Putamen (tissue), 1 donor: ENCODE data around the gene ZBTB3.
"Not testable (repeated sequence)": the region's sequence is repeated elsewhere in the genome, so short reads cannot be mapped to it uniquely, and the experiment has no call there.

Experiments used
- DNase-seq: peaks from one replicate; pipeline ENCODE4 v3.0.0-alpha.2; 2016; ENCODE audit warnings: low spot score

Gene ZBTB3

DNA sequence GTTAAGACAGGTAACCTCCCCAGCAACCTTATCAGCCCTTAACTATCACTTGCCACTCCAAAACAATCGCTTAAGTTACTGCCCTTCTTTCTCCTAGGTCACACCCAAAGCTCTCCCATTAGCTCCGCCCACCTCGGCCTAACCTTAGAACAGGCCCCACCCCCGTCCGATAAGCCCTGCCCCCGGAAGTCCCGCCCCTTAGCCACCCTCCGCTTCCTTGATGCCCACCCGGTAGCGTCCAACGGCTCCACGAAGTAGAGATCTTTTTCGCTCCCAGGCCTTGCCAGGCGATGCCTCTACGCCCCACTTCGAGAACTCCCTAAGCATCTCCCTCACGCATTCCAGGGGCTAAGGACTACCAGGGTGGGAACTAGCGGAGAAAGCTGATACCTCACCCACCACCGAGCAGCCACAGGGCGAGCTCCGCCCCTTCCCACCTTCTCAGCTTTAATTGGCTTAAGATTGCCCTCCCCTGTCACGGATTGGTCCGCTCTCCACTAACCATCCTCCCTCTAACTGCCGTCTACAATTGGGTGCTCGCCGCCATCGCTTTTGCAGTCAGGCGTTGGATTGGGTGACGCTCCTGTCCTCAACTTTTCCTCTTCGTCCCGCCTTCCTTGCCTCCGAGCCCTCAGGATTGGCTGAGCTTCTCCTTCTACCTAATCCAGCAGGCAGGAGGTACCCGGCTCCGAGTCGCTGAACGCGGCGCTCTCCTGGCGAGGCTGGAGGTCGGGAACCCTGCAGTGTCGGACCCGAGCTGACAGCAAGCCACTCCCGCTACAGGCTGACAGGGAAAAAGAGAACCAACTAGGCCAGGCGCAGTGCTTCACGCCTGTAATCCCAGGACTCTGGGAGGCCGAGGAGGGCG is at the start of gene ZBTB3:
Gene ZBTB3 (minus strand): TSS at position 425 of the 868 bp plus-strand sequence. CDS start 496 bp downstream, outside the sequence.
- peak; percentile 99 for DNase-seq

DNA sequence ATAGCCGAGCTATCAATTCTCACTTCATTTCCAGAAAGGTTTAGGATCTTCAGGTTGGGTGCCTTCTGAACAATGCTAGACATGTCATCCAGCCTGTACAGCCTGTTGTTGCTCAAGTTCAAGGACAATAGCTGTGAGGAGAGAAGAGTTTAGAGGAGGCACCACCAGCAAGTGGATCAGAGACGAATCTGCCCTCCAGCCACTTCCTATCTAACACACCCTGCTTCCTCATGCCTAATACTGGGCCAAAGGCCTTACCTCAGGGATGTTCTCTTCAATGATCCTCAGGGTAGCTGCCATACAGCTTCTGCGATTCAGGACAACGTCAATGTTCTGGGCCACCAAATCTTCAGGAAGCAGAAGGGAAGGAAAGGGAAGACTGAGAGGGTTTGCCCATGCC is 47.1 kb upstream of the ZBTB3 start:
- no peak for DNase-seq

DNA sequence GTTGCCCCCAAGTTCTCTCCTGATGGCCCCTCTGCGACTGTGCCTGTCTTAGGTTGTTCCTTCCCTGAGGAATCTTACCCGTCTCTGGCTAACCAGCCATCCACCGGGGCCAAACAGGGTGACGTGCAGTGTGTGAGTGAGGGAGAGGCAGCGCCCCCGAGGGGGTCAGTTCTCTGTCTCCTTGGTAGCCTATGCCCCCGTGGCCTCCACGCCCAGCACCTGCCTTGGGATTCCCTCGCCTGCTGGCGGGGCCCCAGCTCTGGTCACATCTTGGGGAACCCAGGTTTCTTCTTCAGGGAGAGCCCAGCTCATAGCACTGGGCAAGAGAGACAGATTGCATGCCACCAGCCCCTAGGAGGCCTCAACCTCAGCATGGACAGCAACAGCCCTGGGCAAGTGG is 45.5 kb upstream of the ZBTB3 start:
- DNase-seq: no peak

DNA sequence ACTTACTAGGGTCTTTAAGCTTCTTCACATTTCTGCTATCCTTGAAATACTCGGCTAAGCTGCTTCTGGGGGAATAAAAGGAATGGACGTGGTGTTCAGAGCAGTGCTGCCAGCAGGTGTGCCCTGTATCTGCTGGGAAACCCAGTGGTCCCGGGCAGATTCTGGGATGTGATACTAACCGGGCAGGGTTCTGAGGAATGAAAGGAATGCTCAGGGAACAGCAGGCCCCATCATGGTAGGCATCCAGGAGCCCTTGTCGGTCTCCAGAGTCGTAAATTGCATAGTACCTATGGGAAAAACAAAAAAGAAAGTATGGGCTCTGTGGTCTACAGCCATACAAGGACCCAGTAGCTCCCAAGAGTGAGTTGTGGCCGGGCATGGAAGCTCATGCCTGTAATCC is 42.3 kb upstream of the ZBTB3 start:
- no peak for DNase-seq

DNA sequence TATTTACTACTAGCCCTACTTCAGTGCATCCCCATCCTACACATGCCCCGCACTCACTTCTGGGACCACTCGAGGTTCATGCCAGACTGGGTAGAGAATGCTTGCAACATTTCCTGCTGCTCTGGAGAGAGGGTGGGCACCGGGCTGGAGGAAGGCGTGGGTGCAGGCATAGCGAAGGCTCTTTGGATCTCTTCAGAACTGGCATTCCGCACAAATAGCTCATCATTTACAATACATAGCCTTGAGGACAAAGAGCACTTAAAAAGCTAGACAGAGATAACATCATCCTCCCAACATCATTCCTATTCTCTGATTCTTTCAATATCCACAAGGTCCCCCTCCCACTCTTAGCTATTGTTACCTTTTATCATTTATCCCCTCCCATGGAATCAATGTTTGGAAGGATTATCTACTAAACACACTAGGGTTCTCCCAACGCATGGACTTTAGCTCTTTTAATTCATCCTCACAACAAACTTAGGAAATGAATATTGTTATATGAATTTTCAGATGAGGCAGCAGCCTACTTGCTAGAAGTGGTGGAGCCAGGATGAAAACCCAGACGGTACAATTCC is 40.3 kb upstream of the ZBTB3 start:
- no peak for DNase-seq

DNA sequence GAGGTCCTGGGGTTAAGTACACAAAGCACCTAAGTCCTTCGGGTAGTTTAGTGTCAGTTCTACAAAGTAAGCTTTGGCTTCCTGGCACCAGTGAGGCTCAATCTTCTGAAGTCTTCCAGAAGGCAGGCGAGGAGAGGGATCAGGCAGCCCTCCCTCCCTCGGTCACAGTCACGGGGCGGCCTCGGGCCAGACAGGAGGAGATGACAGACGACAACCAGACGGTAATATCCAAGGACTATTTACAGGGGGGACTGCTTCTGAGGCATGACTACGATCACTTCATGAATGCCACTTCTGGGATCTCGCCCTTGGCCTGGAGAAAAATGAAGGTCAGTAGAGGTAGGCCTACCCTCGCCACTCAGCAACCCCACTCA is 38.2 kb upstream of the ZBTB3 start:
- no peak for DNase-seq

DNA sequence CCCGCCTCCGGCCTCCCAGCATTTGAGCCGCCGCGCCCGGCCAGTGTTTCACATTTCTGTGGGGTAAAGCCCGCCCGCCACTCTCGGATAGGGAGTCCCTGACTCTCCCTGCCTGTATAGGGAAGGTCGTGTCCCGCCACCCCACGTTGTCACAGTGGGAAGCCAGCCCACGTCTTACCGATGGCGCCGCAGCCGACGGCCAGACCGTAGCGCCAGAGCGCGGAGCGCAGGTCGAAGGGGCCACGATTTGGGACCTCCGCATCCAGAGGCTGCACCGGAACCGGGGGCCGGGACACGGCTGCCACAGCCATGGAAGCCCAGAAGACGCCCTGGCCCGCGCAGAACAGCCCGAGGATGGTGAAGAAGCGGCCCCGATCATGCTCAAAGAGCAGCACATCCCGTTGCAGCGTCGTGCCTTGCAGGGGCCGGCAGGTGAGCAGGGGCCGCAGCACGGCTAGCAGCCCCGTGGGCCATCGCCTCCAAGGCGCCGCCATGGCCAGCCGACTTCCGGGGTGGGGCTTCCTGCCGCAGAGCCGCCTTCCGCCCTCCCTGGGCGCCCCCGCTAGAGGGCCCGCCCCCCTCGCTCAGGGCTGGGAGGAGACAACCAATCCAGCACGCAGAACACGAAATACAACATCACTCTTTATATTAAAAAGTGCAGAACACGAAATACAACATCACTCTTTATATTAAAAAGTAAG is 37.7 kb upstream of the ZBTB3 start, which contains the start of gene TMEM223:
Gene TMEM223 (minus strand): TSS at position 506 of the 701 bp plus-strand sequence. CDS start 12 bp downstream, at position 494.
- DNase-seq: peak; percentile 89

DNA sequence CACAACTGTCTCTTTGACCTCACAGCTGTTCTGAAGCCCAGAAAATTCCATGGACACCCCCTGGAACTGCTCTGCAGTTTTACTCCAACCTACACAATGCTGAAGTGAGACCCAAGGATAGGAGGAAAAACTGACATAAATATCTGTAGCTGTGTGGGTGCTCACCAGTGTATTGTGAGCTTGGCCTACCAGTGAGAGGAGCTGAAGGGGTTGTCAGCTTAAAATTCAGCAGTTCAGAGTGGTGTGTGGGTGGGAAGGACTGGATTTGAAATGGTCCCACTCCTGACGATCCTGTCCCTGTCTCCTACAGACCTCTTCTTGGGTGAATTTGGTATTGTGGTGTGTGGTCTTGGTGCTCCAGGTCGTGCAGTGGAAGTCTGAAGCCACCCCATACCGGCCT is 35.6 kb upstream of the ZBTB3 start:
- DNase-seq: no peak

DNA sequence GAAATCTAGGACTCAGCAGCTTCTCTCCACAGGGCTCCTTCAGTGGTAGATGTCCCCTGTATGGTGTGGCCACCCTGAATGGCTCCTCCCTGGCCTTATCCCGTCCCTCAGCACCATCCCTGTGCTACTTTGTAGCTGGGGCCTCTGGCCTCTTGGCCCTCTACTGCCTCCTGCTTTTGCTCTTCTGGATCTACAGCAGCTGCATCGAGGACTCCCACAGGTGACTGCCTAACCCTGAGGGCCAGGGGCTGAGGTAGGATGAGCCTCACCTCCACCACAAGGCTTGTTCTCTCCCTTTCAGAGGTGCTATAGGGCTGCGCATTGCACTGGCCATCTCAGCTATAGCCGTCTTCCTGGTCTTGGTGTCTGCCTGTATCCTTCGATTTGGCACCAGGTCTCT is 35.0 kb upstream of the ZBTB3 start:
- no peak for DNase-seq

DNA sequence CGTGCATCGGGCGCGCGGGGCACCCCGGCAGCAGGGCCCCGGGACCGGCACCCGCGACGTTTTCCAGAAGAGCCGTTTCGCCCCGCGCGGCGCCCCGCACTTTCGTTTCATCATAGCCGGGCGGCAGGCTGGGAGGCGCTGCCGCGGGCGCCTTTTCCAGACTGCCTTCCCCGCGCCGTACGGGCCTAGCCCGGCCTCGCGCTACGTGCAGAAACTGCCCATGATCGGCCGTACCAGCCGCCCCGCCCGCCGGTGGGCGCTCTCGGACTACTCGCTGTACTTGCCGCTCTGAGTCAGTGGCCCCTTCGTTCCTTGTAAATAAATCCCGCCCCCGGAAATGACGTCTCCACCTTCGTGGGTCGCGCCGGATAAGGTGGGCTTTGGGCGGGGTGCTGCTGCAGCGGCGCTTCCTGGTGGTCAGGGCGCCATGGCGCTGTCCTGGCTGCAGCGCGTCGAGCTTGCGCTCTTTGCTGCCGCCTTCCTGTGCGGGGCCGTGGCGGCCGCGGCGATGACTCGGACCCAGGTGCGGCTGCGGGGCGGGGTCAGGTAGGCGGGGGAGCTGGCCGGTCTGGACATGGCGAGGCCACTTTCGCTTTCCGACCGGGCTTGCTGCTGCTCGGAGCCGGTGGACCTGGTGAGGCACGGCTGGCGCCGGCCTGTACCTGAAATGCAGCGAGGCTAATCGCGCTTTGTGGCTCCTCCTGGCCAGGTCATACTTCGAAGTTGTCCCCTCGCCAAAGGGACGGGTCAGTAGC is 33.2 kb upstream of the ZBTB3 start, which contains the start of gene TMEM179B:
Gene TMEM179B (plus strand): TSS at position 398 of the 755 bp plus-strand sequence. CDS start 30 bp downstream, at position 428.
- DNase-seq: peak; percentile 98

DNA sequence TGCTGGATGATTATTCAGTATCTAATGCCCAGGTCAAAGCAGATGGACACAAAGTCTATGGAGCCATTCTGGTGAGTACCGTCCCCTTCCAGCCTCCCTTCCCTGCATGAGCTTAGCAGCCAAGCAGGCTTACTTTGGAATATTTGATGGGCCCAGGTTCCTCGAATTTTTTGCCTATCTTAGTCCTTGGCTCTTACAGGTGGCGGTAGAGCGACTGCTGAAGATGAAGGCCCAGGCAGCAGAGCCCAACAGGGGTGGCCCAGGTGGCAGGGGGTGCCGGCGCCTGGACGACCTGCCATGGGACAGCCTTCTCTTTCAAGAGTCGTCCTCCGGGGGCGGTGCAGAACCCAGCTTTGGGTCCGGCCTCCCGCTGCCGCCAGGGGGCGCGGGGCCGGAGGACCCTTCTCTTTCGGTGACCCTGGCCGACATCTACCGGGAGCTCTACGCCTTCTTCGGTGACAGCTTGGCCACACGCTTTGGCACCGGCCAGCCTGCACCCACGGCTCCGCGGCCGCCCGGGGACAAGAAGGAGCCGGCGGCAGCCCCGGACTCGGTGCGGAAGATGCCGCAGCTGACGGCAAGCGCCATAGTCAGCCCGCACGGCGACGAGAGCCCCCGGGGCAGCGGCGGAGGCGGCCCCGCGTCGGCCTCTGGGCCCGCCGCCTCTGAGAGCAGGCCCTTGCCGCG is 32.5 kb upstream of the ZBTB3 start:
- DNase-seq: peak; percentile 81

DNA sequence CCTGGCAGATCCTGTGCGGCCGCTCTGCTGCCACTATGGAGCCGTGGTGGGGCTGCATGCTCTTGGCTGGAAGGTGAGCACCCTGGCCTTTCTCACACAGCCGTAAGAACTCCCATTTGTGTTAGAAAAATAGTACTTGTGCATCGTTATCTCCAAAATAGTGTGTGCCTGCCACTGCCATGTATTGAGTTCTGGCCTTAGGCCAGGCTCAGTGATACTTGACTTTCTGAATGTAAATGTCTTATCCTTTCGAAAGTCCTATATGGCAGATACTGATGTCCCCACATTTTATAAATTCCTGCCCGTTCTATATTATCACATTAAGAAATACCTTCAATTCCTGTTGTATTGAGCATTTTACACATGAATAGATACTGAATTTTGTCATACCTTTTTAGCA is 28.8 kb upstream of the ZBTB3 start:
- DNase-seq: no peak

DNA sequence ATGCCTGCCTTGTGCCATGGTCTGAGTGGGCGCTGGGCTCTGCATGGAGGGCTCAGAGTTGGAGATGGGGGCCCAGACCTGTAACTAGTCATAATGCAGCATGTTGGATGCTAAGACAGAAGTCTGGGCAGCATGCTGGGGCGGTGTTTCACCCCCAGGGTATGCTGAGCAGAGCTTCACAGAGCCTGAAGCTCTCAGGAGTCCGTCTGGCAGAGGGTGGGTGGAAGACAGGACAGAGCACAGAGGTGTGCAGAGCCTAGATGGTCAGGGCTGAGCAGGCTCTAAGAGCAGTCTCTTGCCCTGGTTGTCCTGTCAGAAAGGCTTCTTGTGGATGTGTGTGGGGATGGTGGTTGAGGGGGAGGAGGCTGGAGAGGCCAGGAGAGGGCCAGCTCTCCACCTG is 24.5 kb upstream of the ZBTB3 start:
- DNase-seq: no peak

DNA sequence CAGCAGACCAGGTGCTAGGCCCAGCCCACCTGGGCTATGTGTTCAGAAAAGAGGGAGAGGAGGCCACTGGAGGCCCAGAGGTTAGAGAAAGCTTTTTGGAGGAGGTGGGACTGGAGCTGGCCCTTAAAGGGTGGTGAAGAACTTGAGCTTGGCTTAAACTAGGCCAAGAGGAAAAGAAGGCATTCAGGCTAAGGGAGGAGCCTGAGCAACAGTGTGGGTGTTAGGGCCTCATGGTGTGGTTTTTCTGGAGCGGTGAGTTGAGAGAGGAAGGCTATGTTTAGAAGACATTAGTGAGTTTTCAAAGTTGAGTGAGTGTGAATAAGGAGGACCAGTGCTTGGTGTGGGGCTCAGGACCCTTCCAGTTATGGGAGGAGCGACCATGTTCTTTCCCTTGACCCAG is 23.4 kb upstream of the ZBTB3 start:
- no peak for DNase-seq

DNA sequence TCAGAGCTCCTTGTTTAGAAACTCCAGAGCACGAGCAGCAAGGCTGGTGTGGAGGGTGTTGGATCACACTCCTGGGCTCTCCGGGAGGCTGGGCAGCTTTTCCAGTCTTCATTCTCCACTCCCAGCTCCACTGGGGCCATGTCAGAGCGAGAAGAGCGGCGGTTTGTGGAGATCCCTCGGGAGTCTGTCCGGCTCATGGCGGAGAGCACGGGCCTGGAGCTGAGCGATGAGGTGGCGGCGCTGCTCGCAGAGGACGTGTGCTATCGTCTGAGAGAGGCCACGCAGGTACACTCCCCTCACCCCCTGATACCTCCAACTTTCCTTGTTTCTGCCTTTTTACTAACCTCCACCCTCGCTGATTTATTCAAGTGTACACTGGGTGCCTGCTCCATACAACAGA is 21.7 kb upstream of the ZBTB3 start:
- DNase-seq: no peak

DNA sequence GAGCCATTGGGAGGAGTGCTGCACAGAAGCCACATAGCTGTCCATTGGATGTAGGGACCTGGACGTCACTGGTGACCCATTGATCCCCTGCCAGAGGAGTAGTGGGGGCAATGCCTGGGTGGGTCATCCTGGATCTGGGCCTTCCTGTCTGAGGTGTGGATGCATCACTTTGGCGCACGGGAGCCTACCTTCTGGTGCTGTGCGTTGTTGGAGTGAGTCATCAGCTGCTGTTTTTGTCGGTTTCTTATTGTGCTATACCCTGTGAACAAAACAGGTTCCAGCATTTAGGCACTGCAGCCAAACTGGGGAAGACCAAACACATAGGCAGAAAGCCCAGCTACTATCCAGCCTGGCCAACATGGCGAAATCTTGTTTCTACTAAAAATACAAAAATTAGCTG is 20.4 kb upstream of the ZBTB3 start:
- DNase-seq: no peak

DNA sequence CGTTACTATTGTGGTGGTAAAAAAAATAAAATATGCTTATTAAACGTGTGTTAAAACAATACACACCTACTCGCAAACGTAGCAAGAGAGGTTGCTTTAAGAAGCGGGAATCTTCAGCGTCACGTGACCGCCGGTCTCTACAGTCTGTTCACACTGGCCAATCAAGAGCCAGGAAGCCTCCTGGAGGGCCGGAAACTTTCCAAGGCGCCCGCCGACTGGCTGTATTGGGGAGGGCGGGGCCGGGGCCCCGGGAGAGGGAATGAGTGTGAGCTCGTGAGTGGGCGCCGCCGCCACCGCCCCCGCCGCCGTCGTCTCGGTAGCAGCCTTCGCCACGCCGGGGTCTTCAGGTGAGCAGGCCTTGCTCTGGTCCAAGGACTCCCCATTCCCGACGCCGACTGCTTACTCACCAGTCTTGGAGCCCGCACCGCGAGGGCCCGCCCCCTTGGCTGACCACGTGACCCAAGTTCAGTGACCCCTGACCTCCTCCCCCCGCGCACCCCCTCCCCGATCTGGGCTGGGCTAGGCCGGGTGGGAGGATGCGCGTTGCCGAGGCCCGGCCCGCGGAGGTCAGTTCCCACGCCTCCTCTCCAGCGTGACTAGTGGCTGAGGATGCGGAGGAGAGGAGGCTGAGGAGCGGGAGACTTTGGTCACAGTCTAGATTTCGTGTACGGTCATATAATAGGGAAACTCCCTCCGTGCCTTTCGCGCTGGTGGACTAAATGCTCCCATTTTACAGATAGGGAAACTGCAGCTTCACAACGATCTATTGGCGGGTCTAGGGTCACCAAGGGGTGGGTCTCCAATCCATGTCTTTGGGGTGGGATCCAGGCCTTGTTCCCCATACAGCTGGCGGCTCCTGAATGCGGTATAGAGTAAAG is 17.4 kb upstream of the ZBTB3 start, which contains the start of gene TAF6L:
Gene TAF6L (plus strand): TSS at position 253 of the 878 bp plus-strand sequence. CDS start 4,388 bp downstream, outside the sequence.
- DNase-seq: peak; percentile 98

DNA sequence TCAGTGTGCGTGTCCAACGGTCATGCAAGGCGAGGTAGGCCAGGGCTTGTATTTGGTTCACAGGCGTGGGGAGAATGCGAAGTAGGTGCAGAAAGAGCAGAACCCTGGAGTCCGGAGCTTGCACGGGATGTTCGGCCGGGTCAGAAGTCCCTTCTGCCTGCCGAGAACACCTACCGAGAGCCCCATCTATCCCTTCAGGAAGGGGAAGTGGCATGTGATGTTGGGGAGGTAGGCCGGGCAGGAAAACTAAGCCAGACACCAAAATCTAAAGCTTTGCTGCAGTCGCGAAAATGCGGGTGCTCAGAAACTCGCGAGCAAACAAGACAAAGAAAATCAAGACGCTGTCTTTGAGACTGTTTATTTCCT is 16.8 kb upstream of the ZBTB3 start:
- DNase-seq: no peak

DNA sequence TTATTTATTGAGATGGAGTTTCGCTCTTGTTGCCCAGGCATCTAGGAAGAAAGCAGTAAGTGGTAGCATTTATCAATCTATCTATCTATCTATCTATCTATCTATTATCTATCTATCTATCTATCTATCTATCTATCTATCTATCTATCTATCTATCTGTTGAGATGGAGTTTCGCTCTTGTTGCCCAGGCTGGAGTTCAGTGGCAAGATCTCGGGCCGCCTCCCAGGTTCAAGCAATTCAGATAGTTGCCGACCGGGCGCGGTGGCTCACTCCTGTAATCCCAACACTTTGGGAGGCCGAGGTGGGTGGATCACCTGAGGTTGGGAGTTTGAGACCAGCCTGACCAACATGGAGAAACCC is 6.9 kb upstream of the ZBTB3 start:
- not testable (repeated sequence) for DNase-seq
